MG63 (cell line): ENCODE measurements around the gene TPR. TPM values are rescaled to one million over a fixed set of nuclear protein-coding genes. Genes with fewer than 3 reads are reported as not detected.
A peak's percentile ranks its signal among the peaks of the same experiment; 100 is the strongest.
"Not testable (repeated sequence)": the region's sequence is repeated elsewhere in the genome, so short reads cannot be mapped to it uniquely, and the experiment has no call there.

ENCODE experiments used
- DNase-seq: peaks from one replicate; pipeline ENCODE4 v3.0.0-alpha.2; 2020
- H3K27me3 ChIP-seq: fragments of 250-450 bp; sonication (Bioruptor Pico); 2 replicates; pipeline ENCODE4 v1.5.1; 2020; ENCODE audit warnings: mild to moderate bottlenecking, moderate library complexity
- H3K36me3 ChIP-seq: fragments of 250-450 bp; sonication (Bioruptor Pico); 2 replicates; pipeline ENCODE4 v1.5.1; 2020; ENCODE audit warnings: mild to moderate bottlenecking, moderate library complexity
- H3K4me3 ChIP-seq: fragments of 250-450 bp; sonication (Bioruptor Pico); 2 replicates; pipeline ENCODE4 v1.5.1; 2020; ENCODE audit warnings: mild to moderate bottlenecking, moderate library complexity
- H3K9me3 ChIP-seq: fragments of 250-450 bp; sonication (Bioruptor Pico); 2 replicates; pipeline ENCODE4 v1.5.1; 2020; ENCODE audit warnings: mild to moderate bottlenecking, moderate library complexity
- total RNA-seq: library from RNA; depleted of rRNA; stranded (reverse); fragments of >200 nt; shearing (Covaris generic); gene quantifications from 2 replicates; pipeline ENCODE4 v1.2.3, GENCODE V29; 2014; ENCODE audit warnings: low replicate concordance

TPR gene
- total RNA-seq, 1 experiment from 2014 or later: 23.2 TPM

GRCh38 chr1:186374303-186375151 is 526 bp downstream of the TPR start:
- Histone ChIP-seq H3K27me3 (no peaks in the 10 kb centered on the region), H3K9me3 (no peaks in the 10 kb centered on the region), H3K36me3 (peaks cover 48% of the 10 kb centered on the region), H3K4me3 (peak overlapping the region; percentile 85)
- peak; percentile 56 for DNase-seq

- DNase-seq, H3K9me3 ChIP-seq, H3K4me3 ChIP-seq, H3K27me3 ChIP-seq: not testable (repeated sequence)
- peaks cover 94% of the 10 kb centered on the region for H3K36me3 ChIP-seq
These were observed 27.0 kb downstream of the TPR start for GRCh38 chr1:186347837-186348691.

- H3K27me3 ChIP-seq: no peaks in the 10 kb centered on the region
- H3K36me3 ChIP-seq: peaks cover 88% of the 10 kb centered on the region
- no peak overlapping the region for H3K4me3 ChIP-seq
- no peak for DNase-seq
- H3K9me3 ChIP-seq: no peaks in the 10 kb centered on the region
These were observed 34.3 kb downstream of the TPR start for GRCh38 chr1:186340772-186341171.

- H3K36me3 ChIP-seq: peaks cover 87% of the 10 kb centered on the region
These were observed 37.5 kb downstream of the TPR start for GRCh38 chr1:186337554-186337953.

GRCh38 chr1:186330758-186331157 is 44.3 kb downstream of the TPR start:
- DNase-seq: no peak
- Histone ChIP-seq H3K9me3 (no peaks in the 10 kb centered on the region), H3K36me3 (peaks cover 88% of the 10 kb centered on the region), H3K27me3 (no peaks in the 10 kb centered on the region), H3K4me3 (no peak overlapping the region)

More at GRCh38 chr1:186337554-186337953, 37.5 kb downstream of the TPR start:
- H3K27me3 ChIP-seq: no peaks in the 10 kb centered on the region
- DNase-seq: no peak
- H3K4me3 ChIP-seq: no peak overlapping the region
- H3K9me3 ChIP-seq: no peaks in the 10 kb centered on the region

GRCh38 chr1:186327331-186327730 is 47.7 kb downstream of the TPR start:
- H3K9me3 ChIP-seq: no peaks in the 10 kb centered on the region
- no peak overlapping the region for H3K4me3 ChIP-seq
- DNase-seq: no peak
- peaks cover 87% of the 10 kb centered on the region for H3K36me3 ChIP-seq
- no peaks in the 10 kb centered on the region for H3K27me3 ChIP-seq

- H3K4me3 ChIP-seq: no peak overlapping the region
- no peaks in the 10 kb centered on the region for H3K9me3 ChIP-seq
- peaks cover 88% of the 10 kb centered on the region for H3K36me3 ChIP-seq
- H3K27me3 ChIP-seq: no peaks in the 10 kb centered on the region
- DNase-seq: no peak
These were observed 49.0 kb downstream of the TPR start for GRCh38 chr1:186326009-186326408.

GRCh38 chr1:186325239-186325638 is 49.8 kb downstream of the TPR start:
- H3K27me3 ChIP-seq: no peaks in the 10 kb centered on the region
- H3K36me3 ChIP-seq: peaks cover 88% of the 10 kb centered on the region
- no peak overlapping the region for H3K4me3 ChIP-seq
- H3K9me3 ChIP-seq: no peaks in the 10 kb centered on the region
- no peak for DNase-seq

GRCh38 chr1:186323865-186324264 is 51.2 kb downstream of the TPR start:
- Histone ChIP-seq H3K4me3 (no peak overlapping the region), H3K36me3 (peaks cover 91% of the 10 kb centered on the region), H3K9me3 (no peaks in the 10 kb centered on the region), H3K27me3 (no peaks in the 10 kb centered on the region)
- DNase-seq: no peak

GRCh38 chr1:186315570-186315969 is 59.5 kb downstream of the TPR start:
- Histone ChIP-seq H3K36me3 (peaks cover 81% of the 10 kb centered on the region), H3K9me3 (no peaks in the 10 kb centered on the region), H3K4me3 (no peak overlapping the region), H3K27me3 (no peaks in the 10 kb centered on the region)
- DNase-seq: no peak

- no peak for DNase-seq
- H3K4me3 ChIP-seq: no peak overlapping the region
These were observed 63.5 kb downstream of the TPR start for GRCh38 chr1:186311375-186312051.

GRCh38 chr1:186310307-186310706 is 64.7 kb downstream of the TPR start:
- no peaks in the 10 kb centered on the region for H3K9me3 ChIP-seq
- DNase-seq: no peak

More at GRCh38 chr1:186311375-186312051, 63.5 kb downstream of the TPR start:
- Histone ChIP-seq H3K9me3 (no peaks in the 10 kb centered on the region), H3K36me3 (peaks cover 43% of the 10 kb centered on the region), H3K27me3 (no peaks in the 10 kb centered on the region)

GRCh38 chr1:186308264-186309060 is 66.6 kb downstream of the TPR start:
- H3K4me3 ChIP-seq: no peak overlapping the region
- H3K36me3 ChIP-seq: peaks cover 16% of the 10 kb centered on the region
- H3K27me3 ChIP-seq: no peaks in the 10 kb centered on the region
- no peaks in the 10 kb centered on the region for H3K9me3 ChIP-seq
- no peak for DNase-seq

More at GRCh38 chr1:186310307-186310706, 64.7 kb downstream of the TPR start:
- peaks cover 30% of the 10 kb centered on the region for H3K36me3 ChIP-seq
- no peak overlapping the region for H3K4me3 ChIP-seq
- no peaks in the 10 kb centered on the region for H3K27me3 ChIP-seq

- peaks cover 6% of the 10 kb centered on the region for H3K36me3 ChIP-seq
These were observed 67.6 kb downstream of the TPR start for GRCh38 chr1:186307445-186307844.

GRCh38 chr1:186306533-186306932 is 68.5 kb downstream of the TPR start:
- Histone ChIP-seq H3K27me3 (no peaks in the 10 kb centered on the region), H3K36me3 (no peaks in the 10 kb centered on the region), H3K9me3 (no peaks in the 10 kb centered on the region), H3K4me3 (no peak overlapping the region)
- DNase-seq: no peak

More at GRCh38 chr1:186307445-186307844, 67.6 kb downstream of the TPR start:
- Histone ChIP-seq H3K27me3 (no peaks in the 10 kb centered on the region), H3K9me3 (no peaks in the 10 kb centered on the region), H3K4me3 (no peak overlapping the region)
- no peak for DNase-seq
